ENCODE results near the gene GATAD1. TPM values are rescaled to one million over a fixed set of nuclear protein-coding genes. Genes with fewer than 3 reads are reported as not detected.
A peak's percentile ranks its signal among the peaks of the same experiment; 100 is the strongest.

The GATAD1 gene
- total and polyA plus RNA-seq, 3 experiments from 2014 or later, result 11.4 to 18.9 (median 18.3) TPM

DNA sequence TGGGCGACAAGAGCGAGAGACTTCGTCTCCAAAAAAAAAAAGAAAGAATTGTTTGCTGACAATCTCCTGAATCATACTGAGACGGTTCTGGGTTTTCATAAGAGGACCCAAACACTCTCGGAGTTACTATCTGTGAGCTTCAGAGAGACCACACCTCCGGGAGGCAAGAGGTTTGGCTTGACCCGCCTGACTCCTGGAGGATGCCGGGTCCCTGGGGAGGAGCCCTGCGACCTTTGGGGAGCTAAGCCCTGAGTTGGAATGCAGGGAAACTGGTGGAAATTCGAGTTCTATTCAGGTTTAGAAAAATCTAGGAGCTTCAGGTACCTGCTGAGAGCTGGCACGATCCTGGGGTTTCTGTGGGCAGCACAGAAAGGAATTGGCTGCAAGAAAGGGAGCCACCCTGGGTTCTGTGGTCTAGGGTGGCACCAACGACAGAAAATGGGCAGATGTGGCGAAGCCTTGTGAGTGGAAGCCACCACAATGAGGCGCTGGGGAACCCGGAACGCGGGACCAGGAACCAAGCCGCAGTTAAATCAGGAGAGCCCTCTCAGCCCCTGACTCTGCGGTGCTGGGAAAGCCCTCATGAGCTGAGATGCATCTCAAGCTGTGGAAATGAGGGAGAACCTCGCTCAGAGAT is 21.9 kb upstream of the GATAD1 start:
- POLR2A ChIA-PET, result interaction anchor here (2.5 kb wide), 1 partner anchor 22 kb away, joined by 17 read pairs; the partner anchor contains the start of gene GATAD1
- Histone ChIP-seq H3K9me3 (ENCODE audit: low read length) (no peaks in the 10 kb centered on the region), H3K36me3 (ENCODE audit: insufficient read depth, low read length) (no peaks in the 10 kb centered on the region), H3K27ac (ENCODE audit: low read depth, low read length) (no peak overlapping the region), H3K27me3 (ENCODE audit: insufficient read depth, low read length, poor library complexity, severe bottlenecking) (no peaks in the 10 kb centered on the region), H3K4me1 (ENCODE audit: insufficient read depth, low read length) (peaks cover 7% of the 10 kb centered on the region), H3K4me3 (ENCODE audit: low read length) (no peak overlapping the region)
- H3K27ac Mint-ChIP-seq, result no peak overlapping the region
- peaks cover 0 to 4% (median 0%) of the 10 kb centered on the region in 3 donors for H3K36me3 Mint-ChIP-seq
- CTCF ChIA-PET, result interaction anchor here (0.7 to 8.2 kb wide), 5 partner anchors 9 to 104 kb away, joined by 3 to 107 read pairs (median 3); partner anchors contain the start of gene GATAD1
- peaks cover 11 to 32% of the 10 kb centered on the region in 2 donors for H3K27me3 Mint-ChIP-seq
- no peak for DNase-seq
- H3K4me1 Mint-ChIP-seq, result peaks cover 10 to 11% (median 11%) of the 10 kb centered on the region in 3 donors
- no peaks in the 10 kb centered on the region for H3K9me3 Mint-ChIP-seq
- peak overlapping the region in 1 of 7 donors; percentile 14 for H3K4me3 Mint-ChIP-seq

DNA sequence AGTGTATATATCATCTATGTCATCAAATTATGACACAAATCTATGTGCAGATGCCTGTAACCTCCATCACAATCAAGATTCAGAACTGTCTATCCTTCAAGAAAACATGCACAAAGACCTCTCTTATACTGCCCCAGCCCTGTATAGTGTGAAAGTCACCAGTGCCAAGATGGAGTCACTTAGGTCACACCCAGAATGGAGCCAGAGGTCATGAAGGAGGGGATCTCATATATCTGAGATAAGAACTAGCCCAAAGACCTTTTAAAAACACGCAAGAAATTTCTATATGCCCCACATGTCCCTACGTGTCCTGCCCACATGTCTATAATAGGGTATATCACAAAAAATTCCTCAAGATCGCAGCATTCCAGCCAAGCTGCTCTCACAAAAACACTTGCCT is 20.1 kb upstream of the GATAD1 start:
- H3K27ac ChIP-seq (ENCODE audit: low read depth, low read length), result no peak overlapping the region
- POLR2A ChIA-PET, result no interaction called here
- H3K27ac Mint-ChIP-seq, result no peak overlapping the region
- H3K4me1 ChIP-seq (ENCODE audit: insufficient read depth, low read length), result peaks cover 7% of the 10 kb centered on the region
- H3K9me3 ChIP-seq (ENCODE audit: low read length), result no peaks in the 10 kb centered on the region
- peaks cover 9 to 32% of the 10 kb centered on the region in 2 donors for H3K27me3 Mint-ChIP-seq
- DNase-seq, result no peak
- no peak overlapping the region for H3K4me3 ChIP-seq (ENCODE audit: low read length)
- no peaks in the 10 kb centered on the region for H3K27me3 ChIP-seq (ENCODE audit: insufficient read depth, low read length, poor library complexity, severe bottlenecking)
- no peak overlapping the region for H3K4me3 Mint-ChIP-seq
- peaks cover 0 to 4% (median 0%) of the 10 kb centered on the region in 3 donors for H3K36me3 Mint-ChIP-seq
- H3K4me1 Mint-ChIP-seq, result peaks cover 10 to 11% (median 11%) of the 10 kb centered on the region in 3 donors
- CTCF ChIA-PET, result interaction anchor here (8.2 kb wide), 1 partner anchor 19 kb away, joined by 107 read pairs; the partner anchor contains the start of gene GATAD1
- H3K36me3 ChIP-seq (ENCODE audit: insufficient read depth, low read length), result no peaks in the 10 kb centered on the region
- H3K9me3 Mint-ChIP-seq, result no peaks in the 10 kb centered on the region

DNA sequence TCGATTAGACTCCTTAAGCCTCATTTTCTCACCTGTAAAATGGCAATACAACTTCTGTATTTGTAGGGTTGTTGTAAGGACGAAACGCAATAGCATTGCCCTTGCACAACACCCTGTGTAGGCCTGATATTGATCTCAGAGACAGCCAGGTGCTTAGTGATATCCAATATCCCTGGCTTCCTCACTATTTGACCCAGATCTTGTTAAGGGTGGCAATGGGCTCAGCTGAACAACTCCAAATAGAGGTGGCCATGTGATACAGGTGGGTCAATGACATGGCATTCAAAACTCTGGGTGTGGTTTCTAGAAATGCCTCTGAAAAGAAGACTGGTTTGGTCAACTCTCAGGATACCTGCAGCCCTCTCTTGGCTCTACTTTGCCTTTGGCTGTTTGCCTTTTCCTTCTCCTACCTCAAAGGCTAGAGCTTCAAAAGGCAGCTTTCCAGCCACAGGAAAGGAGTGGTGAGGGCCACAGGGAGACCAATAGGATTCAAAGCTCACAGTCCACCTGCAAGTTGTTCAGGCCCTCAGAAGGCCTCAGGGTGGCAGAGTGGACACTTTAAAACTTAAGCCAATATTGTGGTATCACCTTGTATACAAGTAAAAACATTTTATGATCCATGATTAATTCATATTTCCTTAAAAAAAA is 14.9 kb upstream of the GATAD1 start:
- no peaks in the 10 kb centered on the region for H3K27me3 ChIP-seq (ENCODE audit: insufficient read depth, low read length, poor library complexity, severe bottlenecking)
- no peak overlapping the region for H3K27ac Mint-ChIP-seq
- no peaks in the 10 kb centered on the region for H3K9me3 Mint-ChIP-seq
- no peak overlapping the region for H3K4me3 Mint-ChIP-seq
- H3K4me3 ChIP-seq (ENCODE audit: low read length), result no peak overlapping the region
- peaks cover 0 to 2% (median 0%) of the 10 kb centered on the region in 3 donors for H3K4me1 Mint-ChIP-seq
- ChIA-PET CTCF (no interaction called here), POLR2A (no interaction called here)
- no peaks in the 10 kb centered on the region for H3K36me3 ChIP-seq (ENCODE audit: insufficient read depth, low read length)
- no peaks in the 10 kb centered on the region for H3K9me3 ChIP-seq (ENCODE audit: low read length)
- DNase-seq, result no peak
- H3K27ac ChIP-seq (ENCODE audit: low read depth, low read length), result no peak overlapping the region
- H3K4me1 ChIP-seq (ENCODE audit: insufficient read depth, low read length), result no peaks in the 10 kb centered on the region
- H3K36me3 Mint-ChIP-seq, result peaks cover 0 to 4% (median 0%) of the 10 kb centered on the region in 3 donors
- H3K27me3 Mint-ChIP-seq, result peaks cover 0 to 13% of the 10 kb centered on the region in 2 donors

DNA sequence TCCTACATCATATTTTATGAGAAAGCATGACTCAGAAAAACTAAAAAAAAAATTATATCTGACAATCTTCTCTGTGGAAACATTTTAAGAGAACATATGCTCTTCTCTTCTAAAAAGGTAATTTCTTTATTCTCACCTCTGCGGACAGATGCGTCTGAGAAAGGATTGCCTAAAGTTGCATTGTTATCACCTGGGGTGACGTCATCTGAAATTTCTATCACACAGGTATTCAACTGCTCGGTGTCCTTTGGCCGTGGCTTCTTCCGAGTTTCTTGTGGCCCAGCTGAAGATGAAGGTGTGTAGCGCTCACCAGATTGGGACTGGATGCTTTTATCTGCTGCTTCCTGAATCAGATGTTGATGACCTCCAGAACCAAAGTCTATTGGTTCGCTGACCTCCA is 14.3 kb upstream of the GATAD1 start:
- Mint-ChIP-seq H3K4me3 (no peak overlapping the region), H3K27me3 (peaks cover 0 to 9% of the 10 kb centered on the region in 2 donors), H3K36me3 (peaks cover 0 to 4% (median 0%) of the 10 kb centered on the region in 3 donors), H3K4me1 (peaks cover 0 to 2% (median 0%) of the 10 kb centered on the region in 3 donors), H3K27ac (no peak overlapping the region), H3K9me3 (no peaks in the 10 kb centered on the region)
- H3K4me1 ChIP-seq (ENCODE audit: insufficient read depth, low read length), result no peaks in the 10 kb centered on the region
- no peaks in the 10 kb centered on the region for H3K36me3 ChIP-seq (ENCODE audit: insufficient read depth, low read length)
- H3K9me3 ChIP-seq (ENCODE audit: low read length), result no peaks in the 10 kb centered on the region
- ChIA-PET POLR2A (no interaction called here), CTCF (no interaction called here)
- no peaks in the 10 kb centered on the region for H3K27me3 ChIP-seq (ENCODE audit: insufficient read depth, low read length, poor library complexity, severe bottlenecking)
- DNase-seq, result no peak
- no peak overlapping the region for H3K27ac ChIP-seq (ENCODE audit: low read depth, low read length)
- H3K4me3 ChIP-seq (ENCODE audit: low read length), result no peak overlapping the region

DNA sequence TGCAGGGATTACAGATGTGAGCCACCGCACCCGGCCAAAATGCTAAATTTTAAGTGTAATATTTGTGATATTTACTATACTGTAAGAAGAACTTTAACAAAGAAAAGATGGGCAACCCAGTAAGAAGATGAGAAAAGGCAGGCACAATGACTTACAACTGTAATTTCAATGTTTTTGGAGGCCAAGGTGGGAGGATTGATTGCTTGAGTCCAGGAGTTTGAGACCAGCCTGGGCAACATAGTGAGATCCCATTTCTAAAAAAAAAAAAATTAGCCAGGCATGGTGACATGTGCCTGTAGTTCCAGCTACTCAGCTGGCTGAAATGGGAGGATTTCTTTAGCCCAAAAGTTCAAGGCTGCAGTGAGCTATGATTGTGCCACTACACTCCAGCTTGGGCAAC is 11.7 kb upstream of the GATAD1 start:
- Mint-ChIP-seq H3K27ac (peak overlapping the region in 1 of 8 donors; percentile 1), H3K4me3 (no peak overlapping the region), H3K9me3 (no peaks in the 10 kb centered on the region), H3K4me1 (no peaks in the 10 kb centered on the region), H3K36me3 (no peaks in the 10 kb centered on the region), H3K27me3 (peaks cover 0 to 6% of the 10 kb centered on the region in 2 donors)
- Histone ChIP-seq H3K9me3 (ENCODE audit: low read length) (no peaks in the 10 kb centered on the region), H3K27me3 (ENCODE audit: insufficient read depth, low read length, poor library complexity, severe bottlenecking) (no peaks in the 10 kb centered on the region), H3K27ac (ENCODE audit: low read depth, low read length) (no peak overlapping the region), H3K4me3 (ENCODE audit: low read length) (no peak overlapping the region), H3K36me3 (ENCODE audit: insufficient read depth, low read length) (no peaks in the 10 kb centered on the region), H3K4me1 (ENCODE audit: insufficient read depth, low read length) (no peaks in the 10 kb centered on the region)
- DNase-seq, result no peak
- POLR2A ChIA-PET, result no interaction called here
- CTCF ChIA-PET, result interaction anchor here (1.3 kb wide), 1 partner anchor 12 kb away, joined by 3 read pairs; the partner anchor contains the start of gene GATAD1

DNA sequence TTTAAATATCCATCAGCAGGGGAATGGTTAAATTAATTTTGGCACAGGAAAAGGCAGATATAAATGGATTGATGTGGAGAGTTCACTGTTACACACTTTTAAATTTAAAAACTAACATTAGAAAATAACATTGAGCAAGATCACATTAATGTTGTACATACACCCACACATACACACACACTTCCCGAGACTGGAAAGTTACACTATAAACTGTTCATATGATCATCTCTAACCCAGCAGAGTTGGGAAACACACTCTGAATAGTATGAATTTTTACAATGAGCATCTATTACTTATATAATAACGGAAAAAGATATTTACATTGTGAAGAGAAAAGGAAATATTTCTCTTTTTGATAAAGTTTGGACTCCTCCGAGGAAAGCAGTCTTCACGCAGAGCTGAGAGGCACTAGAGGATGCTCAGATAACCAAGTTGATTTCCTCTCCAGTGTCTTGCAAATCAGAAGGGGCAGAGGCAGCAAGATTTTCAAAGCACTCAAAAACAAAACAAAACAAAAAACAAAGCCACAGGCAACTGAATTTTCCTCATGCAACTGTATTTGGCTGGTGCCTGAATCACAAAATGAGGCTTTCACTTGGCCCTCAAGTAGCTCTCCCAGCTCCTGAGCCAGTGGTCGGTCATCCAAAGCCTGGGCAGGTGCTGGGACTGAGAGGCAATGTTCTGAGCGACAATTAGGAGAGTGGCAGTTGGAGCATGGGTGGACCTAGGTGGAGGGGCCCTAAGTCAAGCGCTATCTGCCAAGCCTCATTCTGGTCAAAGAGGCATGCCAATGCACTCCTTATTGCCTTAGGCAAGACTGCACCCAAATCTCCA is 10.5 kb upstream of the GATAD1 start:
- H3K4me3 Mint-ChIP-seq, result no peak overlapping the region
- no peaks in the 10 kb centered on the region for H3K27me3 ChIP-seq (ENCODE audit: insufficient read depth, low read length, poor library complexity, severe bottlenecking)
- no peak for DNase-seq
- no peak overlapping the region for H3K4me3 ChIP-seq (ENCODE audit: low read length)
- H3K36me3 Mint-ChIP-seq, result no peaks in the 10 kb centered on the region
- H3K36me3 ChIP-seq (ENCODE audit: insufficient read depth, low read length), result no peaks in the 10 kb centered on the region
- no peaks in the 10 kb centered on the region for H3K4me1 Mint-ChIP-seq
- CTCF ChIA-PET, result no interaction called here
- H3K9me3 Mint-ChIP-seq, result no peaks in the 10 kb centered on the region
- no peak overlapping the region for H3K27ac Mint-ChIP-seq
- no peaks in the 10 kb centered on the region for H3K4me1 ChIP-seq (ENCODE audit: insufficient read depth, low read length)
- H3K27ac ChIP-seq (ENCODE audit: low read depth, low read length), result no peak overlapping the region
- H3K27me3 Mint-ChIP-seq, result peaks cover 0 to 6% of the 10 kb centered on the region in 2 donors
- no peaks in the 10 kb centered on the region for H3K9me3 ChIP-seq (ENCODE audit: low read length)
- POLR2A ChIA-PET, result no interaction called here

DNA sequence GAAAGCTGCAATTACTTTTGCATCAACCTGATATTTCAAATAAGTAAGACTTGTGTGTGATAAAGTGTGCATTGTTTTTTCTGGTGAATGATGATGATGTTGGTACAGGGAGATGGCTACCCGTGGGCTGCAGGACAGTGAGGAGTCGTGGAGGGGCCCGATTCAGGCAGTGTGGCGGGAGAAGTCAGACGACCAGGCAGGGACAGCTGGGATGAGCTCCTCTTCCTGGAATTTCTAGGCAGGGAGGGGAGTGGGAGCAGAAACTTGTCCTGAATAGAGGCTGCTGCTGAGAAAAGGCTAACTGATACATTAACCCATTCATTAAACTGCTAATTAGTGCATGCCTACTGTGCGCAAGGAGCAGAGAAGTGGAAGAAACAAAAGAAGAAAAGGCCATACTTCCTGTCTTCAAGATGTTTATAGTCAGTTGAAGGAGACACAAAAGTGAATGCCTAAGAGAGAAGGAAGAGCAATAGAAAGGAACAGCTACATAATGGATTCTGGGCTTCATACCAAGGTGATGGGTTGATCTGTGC is 9.3 kb upstream of the GATAD1 start:
- Mint-ChIP-seq H3K27ac (peak overlapping the region in 1 of 8 donors; percentile 11), H3K27me3 (peaks cover 0 to 6% of the 10 kb centered on the region in 2 donors), H3K36me3 (no peaks in the 10 kb centered on the region), H3K4me3 (peak overlapping the region in 1 of 7 donors; percentile 10), H3K4me1 (no peaks in the 10 kb centered on the region), H3K9me3 (no peaks in the 10 kb centered on the region)
- no peaks in the 10 kb centered on the region for H3K36me3 ChIP-seq (ENCODE audit: insufficient read depth, low read length)
- no peaks in the 10 kb centered on the region for H3K9me3 ChIP-seq (ENCODE audit: low read length)
- H3K27me3 ChIP-seq (ENCODE audit: insufficient read depth, low read length, poor library complexity, severe bottlenecking), result no peaks in the 10 kb centered on the region
- ChIA-PET CTCF (interaction anchor here (0.6 to 1.6 kb wide), 4 partner anchors 9 to 17 kb away, joined by 3 to 4 read pairs (median 4); partner anchors contain the start of gene GATAD1), POLR2A (interaction anchor here (0.6 kb wide), 1 partner anchor 47 kb away, joined by 4 read pairs; no protein-coding TSS in a partner anchor)
- H3K4me3 ChIP-seq (ENCODE audit: low read length), result no peak overlapping the region
- H3K4me1 ChIP-seq (ENCODE audit: insufficient read depth, low read length), result no peaks in the 10 kb centered on the region
- DNase-seq, result no peak
- no peak overlapping the region for H3K27ac ChIP-seq (ENCODE audit: low read depth, low read length)

All from CD8-positive, alpha-beta memory T cell (primary cell).